Measurements from ENCODE around the gene ST3GAL5.

DNA sequence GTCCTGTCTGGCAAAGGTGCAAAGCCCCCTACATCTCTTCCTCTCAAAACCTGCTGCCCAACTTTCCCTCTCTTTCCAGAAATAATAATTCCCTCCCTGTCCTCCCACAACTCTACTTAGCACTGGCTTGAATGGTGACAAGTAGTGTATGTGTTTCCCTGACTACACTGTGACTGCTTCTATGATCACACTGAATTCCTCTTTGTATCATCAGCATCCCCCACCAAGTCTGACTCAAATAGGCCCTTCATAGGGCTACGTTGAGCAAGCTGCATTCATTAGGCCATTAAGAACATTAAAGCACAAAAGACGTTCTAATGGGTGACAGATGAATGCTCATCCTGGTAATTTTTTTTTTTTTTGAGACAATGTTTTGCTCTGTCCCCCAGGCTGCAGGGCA, 13.7 kb upstream of the ST3GAL5 start:
- TF ChIP-seq, protein P1, sequence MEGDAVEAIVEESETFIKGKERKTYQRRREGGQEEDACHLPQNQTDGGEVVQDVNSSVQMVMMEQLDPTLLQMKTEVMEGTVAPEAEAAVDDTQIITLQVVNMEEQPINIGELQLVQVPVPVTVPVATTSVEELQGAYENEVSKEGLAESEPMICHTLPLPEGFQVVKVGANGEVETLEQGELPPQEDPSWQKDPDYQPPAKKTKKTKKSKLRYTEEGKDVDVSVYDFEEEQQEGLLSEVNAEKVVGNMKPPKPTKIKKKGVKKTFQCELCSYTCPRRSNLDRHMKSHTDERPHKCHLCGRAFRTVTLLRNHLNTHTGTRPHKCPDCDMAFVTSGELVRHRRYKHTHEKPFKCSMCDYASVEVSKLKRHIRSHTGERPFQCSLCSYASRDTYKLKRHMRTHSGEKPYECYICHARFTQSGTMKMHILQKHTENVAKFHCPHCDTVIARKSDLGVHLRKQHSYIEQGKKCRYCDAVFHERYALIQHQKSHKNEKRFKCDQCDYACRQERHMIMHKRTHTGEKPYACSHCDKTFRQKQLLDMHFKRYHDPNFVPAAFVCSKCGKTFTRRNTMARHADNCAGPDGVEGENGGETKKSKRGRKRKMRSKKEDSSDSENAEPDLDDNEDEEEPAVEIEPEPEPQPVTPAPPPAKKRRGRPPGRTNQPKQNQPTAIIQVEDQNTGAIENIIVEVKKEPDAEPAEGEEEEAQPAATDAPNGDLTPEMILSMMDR (IDR thresholded peaks at IDR 0.05) = no peak
- TF ChIP-seq EZH2phosphoT487 (IDR thresholded peaks at IDR 0.05) = no peak

Data from neural progenitor cell (in vitro differentiated cells).